8988T (cell line): ENCODE measurements around the gene ADTRP.

Source experiments
- DNase-seq: peaks from one replicate; pipeline ENCODE4 v3.0.0; 2011

The ADTRP gene

GRCh38 chr6:11754625-11755271 lies 23.9 kb downstream of the ADTRP start:
- no peak for DNase-seq

- no peak for DNase-seq
Measured at GRCh38 chr6:11753798-11754197, 24.8 kb downstream of the ADTRP start.

DNA sequence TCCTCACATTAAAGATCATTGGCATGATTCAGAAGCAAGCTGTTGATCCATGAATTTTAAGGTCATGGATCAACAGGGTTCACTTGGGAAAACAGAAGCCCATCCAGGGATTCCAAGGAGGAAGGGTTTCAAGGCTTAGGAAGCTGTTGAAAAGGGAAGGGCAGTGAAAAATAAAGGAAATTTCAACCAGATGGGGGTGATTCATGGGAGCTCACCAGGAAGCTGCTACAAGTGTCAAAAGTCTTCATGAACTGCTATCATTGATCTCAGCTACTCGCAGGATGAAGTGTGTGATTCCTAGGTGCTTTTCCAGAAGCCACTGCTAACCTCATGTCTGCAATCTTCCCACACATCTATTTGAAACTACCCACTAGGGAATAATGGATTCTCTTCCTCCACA lies 26.2 kb downstream of the ADTRP start:
- no peak for DNase-seq

- no peak for DNase-seq
Measured at GRCh38 chr6:11750682-11751081, 27.9 kb downstream of the ADTRP start.

DNA sequence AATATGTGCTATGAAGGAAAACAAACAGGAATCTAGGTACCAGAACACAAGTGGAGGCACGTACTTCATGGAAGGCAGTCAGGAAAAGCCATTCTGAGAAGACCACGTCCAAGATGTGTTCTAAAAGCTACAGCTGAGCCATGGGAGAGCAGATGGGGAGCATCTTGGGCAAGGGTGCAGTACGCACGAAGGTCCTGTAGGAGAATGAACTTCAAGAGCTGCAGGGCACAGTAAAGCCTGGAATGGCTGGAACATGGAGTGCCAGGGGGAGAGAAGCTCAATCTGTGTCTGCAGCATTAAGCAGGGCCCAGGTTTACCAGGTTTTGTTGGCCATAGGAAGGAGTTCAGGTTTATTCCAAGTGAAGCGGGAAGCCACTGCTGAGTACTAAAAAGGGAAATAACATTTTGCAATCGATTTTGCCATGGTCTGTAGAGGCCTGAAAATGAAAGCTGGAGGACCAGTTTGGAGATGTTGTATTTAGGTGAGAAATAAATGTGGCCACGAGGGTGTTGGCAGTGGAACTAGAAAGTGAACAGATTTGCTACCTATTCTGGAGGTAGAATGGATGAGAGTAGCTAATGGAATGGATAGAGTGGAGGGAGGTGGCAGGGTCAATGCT lies 29.9 kb downstream of the ADTRP start:
- no peak for DNase-seq

DNA sequence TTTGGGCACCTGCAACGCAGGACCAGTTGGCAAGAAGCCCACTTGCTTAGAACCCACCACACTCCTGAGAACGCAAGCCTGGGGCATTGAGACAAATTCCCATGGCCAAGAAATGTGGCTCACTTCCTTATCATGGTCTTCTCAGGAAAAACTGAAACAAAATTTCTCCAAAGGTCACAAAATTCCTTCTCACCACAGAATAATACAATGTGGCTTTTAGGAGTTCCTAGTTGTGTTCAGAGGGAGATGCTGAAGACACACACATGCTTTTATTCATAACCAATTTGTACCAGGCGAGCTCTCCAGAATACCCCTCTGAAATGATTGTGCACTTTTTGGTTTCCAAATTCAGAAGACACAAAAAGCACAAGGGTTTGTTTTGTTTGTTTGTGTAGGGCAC lies 31.6 kb downstream of the ADTRP start:
- DNase-seq, result no peak

GRCh38 chr6:11744753-11745152 lies 33.9 kb downstream of the ADTRP start:
- DNase-seq, result no peak

- DNase-seq, result no peak
Measured at GRCh38 chr6:11744101-11744500, 34.5 kb downstream of the ADTRP start.

GRCh38 chr6:11740875-11741274 lies 37.7 kb downstream of the ADTRP start:
- no peak for DNase-seq

DNA sequence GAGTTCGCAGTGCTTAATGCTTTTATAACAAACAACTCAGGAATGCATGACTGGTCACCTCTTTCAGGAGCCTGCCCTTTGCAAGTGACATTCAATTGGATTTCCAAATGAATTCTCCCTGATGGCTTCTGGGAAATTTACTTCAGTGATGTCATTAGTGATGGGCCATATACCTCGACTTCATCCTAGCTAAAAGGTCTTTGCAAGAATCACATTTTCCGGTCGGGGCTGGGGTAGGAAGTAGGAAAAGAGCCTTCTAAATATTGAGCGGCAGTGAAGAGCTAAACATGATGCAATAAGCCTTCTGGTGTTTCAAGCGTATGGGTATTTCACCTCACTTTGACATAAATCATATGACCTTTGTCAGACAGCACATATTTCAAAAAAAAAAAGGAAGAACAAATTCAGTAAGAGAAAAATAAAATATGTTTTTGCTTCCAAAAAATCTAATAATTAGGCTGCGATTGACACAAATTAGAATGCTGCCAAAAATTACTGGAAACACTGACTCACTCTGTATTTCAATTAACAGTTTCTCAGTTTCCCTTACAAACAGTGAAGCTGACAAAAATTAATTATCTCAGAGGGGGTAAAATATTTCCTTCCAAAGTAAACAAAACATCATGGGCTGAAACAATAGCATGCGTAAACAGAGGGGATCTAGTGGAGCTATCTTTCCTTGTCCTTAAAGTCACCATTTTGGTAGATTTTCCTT lies 39.8 kb downstream of the ADTRP start:
- DNase-seq, result no peak

DNA sequence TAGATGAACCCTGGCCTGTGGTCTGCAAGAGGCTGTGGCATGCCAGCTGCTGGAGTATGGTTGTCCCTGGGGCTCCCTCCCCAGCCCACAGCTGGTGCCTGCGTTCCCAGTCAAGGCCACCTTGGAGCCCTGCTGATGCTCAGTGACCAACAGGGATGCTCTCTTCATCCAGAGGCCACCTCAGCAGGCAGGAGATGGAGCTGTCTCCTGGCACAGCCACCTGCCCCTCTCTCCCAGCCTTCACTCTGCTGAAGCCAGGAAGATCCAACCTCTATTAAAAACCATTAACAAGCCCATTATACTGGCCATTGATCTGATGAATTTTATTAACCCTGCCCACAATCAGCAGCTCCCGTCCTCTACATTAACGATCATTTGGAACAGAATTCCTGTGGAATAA lies 40.4 kb downstream of the ADTRP start:
- DNase-seq, result no peak

- DNase-seq, result no peak
Measured at GRCh38 chr6:11736601-11737000, 42.0 kb downstream of the ADTRP start.

- no peak for DNase-seq
Measured at GRCh38 chr6:11734861-11735613, 43.6 kb downstream of the ADTRP start.

GRCh38 chr6:11732036-11732631 lies 46.5 kb downstream of the ADTRP start:
- DNase-seq, result no peak

DNA sequence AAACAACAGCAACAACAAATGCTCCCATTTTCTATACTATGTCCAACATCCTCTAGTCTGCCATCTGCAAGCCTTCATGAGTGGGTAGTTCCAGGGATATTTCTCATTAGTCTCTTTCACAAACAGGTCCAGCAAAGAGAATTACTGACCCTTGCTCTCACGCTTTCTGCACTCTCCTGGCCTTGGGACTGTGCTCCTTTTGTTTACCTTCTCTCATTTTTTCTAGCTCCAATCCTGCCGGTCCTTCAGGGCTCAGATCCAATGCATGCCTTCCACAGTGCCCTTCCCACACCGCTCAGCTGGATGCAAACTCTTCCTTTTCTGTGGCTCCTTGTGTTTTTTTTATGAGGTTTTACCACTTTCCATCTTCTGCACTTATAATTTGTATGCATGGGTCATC lies 47.2 kb downstream of the ADTRP start:
- no peak for DNase-seq

DNA sequence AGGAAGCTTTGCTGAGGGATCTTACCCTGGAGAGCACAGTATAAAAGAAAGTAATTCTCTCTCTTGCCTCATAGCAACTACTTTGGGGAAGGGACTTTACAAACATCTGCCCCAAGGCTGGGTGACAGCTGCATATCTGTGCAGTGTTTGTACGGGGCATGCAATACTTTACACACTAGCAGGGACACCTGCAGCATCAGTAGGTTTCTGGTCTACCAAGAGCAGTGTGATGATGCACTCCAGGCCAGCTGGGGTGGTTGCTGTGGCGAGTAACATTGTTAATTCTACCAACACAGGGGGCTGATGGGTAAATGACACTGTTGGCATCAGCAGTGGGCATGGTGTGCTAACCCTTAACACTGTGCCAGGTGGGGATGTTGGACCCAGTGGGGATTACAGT lies 48.0 kb downstream of the ADTRP start:
- no peak for DNase-seq

DNA sequence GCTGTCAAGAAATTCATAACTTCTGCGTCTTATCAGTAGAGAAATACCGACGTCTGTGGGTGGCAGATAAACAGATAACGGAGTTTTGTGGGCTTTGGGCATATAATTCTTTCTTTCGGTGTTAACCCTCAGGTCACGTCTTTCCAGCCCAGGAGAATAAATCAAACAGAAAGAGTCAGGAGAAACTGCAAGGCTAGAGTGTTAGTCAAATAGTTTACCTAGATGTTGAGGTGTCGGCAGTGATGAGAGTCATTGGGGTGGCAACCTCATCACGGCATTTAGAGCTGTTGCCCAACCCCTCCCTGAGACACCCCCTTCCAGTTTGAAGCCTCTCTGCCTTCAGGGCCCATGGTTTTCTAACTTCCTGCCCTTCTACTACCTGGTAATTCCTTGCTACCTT lies 49.5 kb downstream of the ADTRP start:
- DNase-seq, result no peak

- DNase-seq, result no peak
Measured at GRCh38 chr6:11727998-11728961, 50.3 kb downstream of the ADTRP start.

DNA sequence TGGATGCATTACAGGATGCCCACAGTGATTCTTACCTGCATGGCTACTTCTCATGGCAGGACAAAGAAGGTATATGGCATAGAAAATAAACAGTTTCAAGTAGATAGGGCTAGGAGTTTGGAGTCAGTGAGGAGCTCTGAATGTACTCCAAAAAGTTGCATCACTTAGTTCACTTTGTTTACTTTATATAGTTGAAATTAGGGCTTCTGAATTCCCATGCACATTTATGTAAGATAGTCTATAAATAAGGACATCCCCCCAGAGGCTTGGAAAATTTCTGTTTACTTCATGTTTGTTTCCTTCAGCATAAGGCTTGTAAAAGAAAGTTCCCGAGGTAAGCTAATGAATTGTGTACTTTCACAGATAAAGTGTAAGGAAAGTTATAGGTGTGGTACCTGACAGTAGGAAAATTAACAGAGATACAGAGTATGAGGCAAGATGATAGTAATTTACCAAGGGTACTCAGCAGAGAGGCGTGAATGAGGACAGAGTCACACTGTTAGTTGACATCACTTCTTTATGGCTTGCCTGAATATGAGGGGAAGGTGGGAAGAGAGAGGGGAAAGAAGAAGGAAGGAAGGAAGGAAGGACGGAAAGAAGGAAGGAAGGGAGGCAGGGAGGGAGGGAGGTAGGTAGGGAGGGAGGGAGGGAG lies 51.1 kb downstream of the ADTRP start:
- no peak for DNase-seq

DNA sequence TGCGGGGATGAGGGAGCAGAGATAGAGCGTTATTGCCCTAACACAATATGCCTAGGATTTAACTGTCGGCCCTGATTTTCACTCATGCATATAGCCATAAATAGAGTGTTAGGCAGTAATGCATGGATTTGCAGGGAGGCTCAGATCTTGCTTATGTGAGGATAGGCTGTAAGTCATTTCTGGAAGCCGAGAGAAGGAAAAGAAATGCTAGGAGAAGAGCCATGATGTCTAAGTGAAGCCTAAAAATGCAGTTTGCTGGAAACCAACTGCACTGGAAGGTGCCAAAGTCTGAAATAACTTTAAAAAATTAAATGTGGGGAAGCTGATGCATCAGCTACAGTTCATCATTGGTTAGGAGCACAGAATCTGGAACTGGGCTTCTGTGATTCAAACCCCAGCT lies 54.3 kb downstream of the ADTRP start:
- DNase-seq, result no peak

DNA sequence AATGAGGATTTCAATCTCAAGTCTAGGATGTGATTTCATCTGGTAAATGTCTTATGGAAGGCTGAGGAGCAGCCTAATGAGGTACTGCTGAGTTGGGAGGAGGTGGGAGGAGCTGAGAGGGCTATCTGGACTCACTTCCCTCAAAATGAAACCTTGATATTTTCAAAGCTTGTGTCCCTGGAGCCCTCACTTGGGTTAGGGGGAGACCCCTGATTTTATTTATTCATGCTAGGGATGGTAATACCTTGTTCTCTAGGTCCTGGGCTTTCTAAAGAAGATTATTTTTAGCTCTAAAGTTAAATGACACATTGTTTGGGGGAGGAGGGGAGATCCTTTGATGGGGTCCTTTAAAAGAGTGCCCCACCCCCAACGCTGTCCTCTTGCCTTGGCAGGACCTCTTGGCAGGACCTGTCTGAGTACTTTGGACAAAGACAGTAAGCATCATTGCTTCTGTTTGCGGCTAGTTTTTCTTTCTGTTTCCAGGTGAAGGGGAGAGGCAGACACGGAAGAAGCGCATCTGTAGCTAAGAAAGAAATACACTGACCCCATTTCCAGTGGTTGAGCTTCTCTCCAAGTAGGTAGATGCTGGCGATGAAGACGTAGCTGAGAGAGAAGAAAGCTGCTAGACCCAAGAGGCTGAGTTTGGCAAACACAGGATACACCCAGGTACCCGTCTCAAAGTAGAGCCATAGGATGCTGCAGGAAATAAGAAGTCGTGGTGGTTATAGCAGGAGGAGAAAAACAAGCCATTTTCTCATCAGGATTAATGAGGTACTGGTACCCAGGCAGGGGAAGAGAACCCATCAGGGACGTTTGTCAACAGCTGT lies 55.6 kb downstream of the ADTRP start:
- no peak for DNase-seq
